Left hindlimb (tissue), 1 donor: ENCODE results near the gene RASAL3.
"Not testable (repeated sequence)": the region's sequence is repeated elsewhere in the genome, so short reads cannot be mapped to it uniquely, and the experiment has no call there.

ENCODE experiments used
- DNase-seq: peaks from one replicate; pipeline ENCODE4 v3.0.0-alpha.2; 2018

RASAL3 gene

GRCh38 chr19:15464394-15465385 is at the start of gene RASAL3:
Gene RASAL3 (minus strand): TSS chr19:15464544. CDS start chr19:15464358, 186 bp downstream.
- DNase-seq = no peak

- no peak for DNase-seq
These were observed 47.5 kb upstream of the RASAL3 start for GRCh38 chr19:15511671-15512424.

- DNase-seq = no peak
These were observed 43.8 kb upstream of the RASAL3 start, which contains the start of gene CYP4F22 for GRCh38 chr19:15508035-15508710. Gene CYP4F22 (plus strand): TSS chr19:15508525. CDS start chr19:15525337, 16,812 bp downstream.

- no peak for DNase-seq
These were observed 43.0 kb upstream of the RASAL3 start for GRCh38 chr19:15507068-15508034.

GRCh38 chr19:15506074-15506571 is 41.8 kb upstream of the RASAL3 start:
- DNase-seq = no peak

GRCh38 chr19:15502264-15502663 is 37.9 kb upstream of the RASAL3 start:
- no peak for DNase-seq

GRCh38 chr19:15501596-15501995 is 37.3 kb upstream of the RASAL3 start:
- no peak for DNase-seq

GRCh38 chr19:15498910-15499309 is 34.6 kb upstream of the RASAL3 start:
- DNase-seq = no peak

- no peak for DNase-seq
These were observed 34.0 kb upstream of the RASAL3 start for GRCh38 chr19:15498156-15498858.

GRCh38 chr19:15495151-15495550 is 30.8 kb upstream of the RASAL3 start:
- no peak for DNase-seq

GRCh38 chr19:15488489-15489226 is 24.3 kb upstream of the RASAL3 start:
- no peak for DNase-seq

- DNase-seq = no peak
These were observed 22.7 kb upstream of the RASAL3 start for GRCh38 chr19:15487038-15487437.

GRCh38 chr19:15485768-15486167 is 21.4 kb upstream of the RASAL3 start:
- DNase-seq = not testable (repeated sequence)

GRCh38 chr19:15480996-15481395 is 16.7 kb upstream of the RASAL3 start:
- not testable (repeated sequence) for DNase-seq

- no peak for DNase-seq
These were observed 15.3 kb upstream of the RASAL3 start, which contains the start of gene PGLYRP2 for GRCh38 chr19:15479391-15480345. Gene PGLYRP2 (minus strand): TSS chr19:15479501. CDS start chr19:15479371, 130 bp downstream.

GRCh38 chr19:15476325-15476724 is 12.0 kb upstream of the RASAL3 start:
- no peak for DNase-seq

GRCh38 chr19:15475611-15476010 is 11.3 kb upstream of the RASAL3 start:
- DNase-seq = no peak

GRCh38 chr19:15475169-15475568 is 10.8 kb upstream of the RASAL3 start:
- DNase-seq = no peak

- DNase-seq = not testable (repeated sequence)
These were observed 9.5 kb upstream of the RASAL3 start for GRCh38 chr19:15473821-15474220.
